Lung (tissue), 12 donors: ENCODE results near the gene OMD. TPM values are rescaled to one million over a fixed set of nuclear protein-coding genes. Genes with fewer than 3 reads are reported as not detected.
A peak's percentile ranks its signal among the peaks of the same experiment; 100 is the strongest.

Source experiments
- ATAC-seq: fragments of 200-7000 bp; cut with Tn5 transposase; one replicate; pipeline ENCODE4 v1.9.1; 2020; ENCODE audit warnings: moderate number of reproducible peaks; ENCODE audit not compliant: insufficient read depth, low FRiP score
- DNase-seq, 3 donors: peaks; one replicate each; pipeline ENCODE4 v3.0.0-alpha.2; 2013 to 2017
- H3K27ac ChIP-seq, 2 donors: one replicate each; pipeline ENCODE4 v1.5.1; 2013; ENCODE audit warnings: mild to moderate bottlenecking in 2 of 2, moderate library complexity in 2 of 2, control low read depth in 1 of 2, inconsistent platforms in 1 of 2, low read depth in 1 of 2, low read length in 1 of 2
- H3K27me3 ChIP-seq, 3 donors: one replicate each; pipeline ENCODE4 v1.5.1; 2013; ENCODE audit warnings: low read length in 2 of 3; ENCODE audit not compliant: control insufficient read depth in 3 of 3, insufficient read depth in 3 of 3
- H3K36me3 ChIP-seq, 4 donors: one replicate each; pipeline ENCODE4 v1.5.1; 2013; ENCODE audit warnings: low read length in 4 of 4, mild to moderate bottlenecking in 1 of 4, moderate library complexity in 1 of 4; ENCODE audit not compliant: control insufficient read depth in 4 of 4, insufficient read depth in 4 of 4
- H3K4me1 ChIP-seq, 5 donors: one replicate each; pipeline ENCODE4 v1.5.1; 2013; ENCODE audit warnings: low read length in 5 of 5, mild to moderate bottlenecking in 2 of 5, moderate library complexity in 1 of 5; ENCODE audit not compliant: control insufficient read depth in 5 of 5, insufficient read depth in 5 of 5
- H3K4me3 ChIP-seq: one replicate; pipeline ENCODE4 v1.5.1; 2013; ENCODE audit warnings: mild to moderate bottlenecking, control low read depth, moderate library complexity
- H3K9ac ChIP-seq, 2 donors: one replicate each; pipeline ENCODE4 v1.5.1; 2013; ENCODE audit warnings: low read length in 2 of 2, control low read depth in 1 of 2; ENCODE audit not compliant: insufficient read depth in 1 of 2
- H3K9me3 ChIP-seq, 4 donors: one replicate each; pipeline ENCODE4 v1.5.1; 2013; ENCODE audit warnings: low read length in 3 of 4, mild to moderate bottlenecking in 1 of 4, moderate library complexity in 1 of 4; ENCODE audit not compliant: control insufficient read depth in 4 of 4, insufficient read depth in 3 of 4
- WGBS, 2 donors: extraction: QIAGEN DNeasy Blood & Tissue Kit; methylation state at CpG; one replicate each; pipeline ENCODE4 v1.1.7; 2013; 5-methylcytosine and 5-hydroxymethylcytosine counted together
- polyA plus RNA-seq, 2 donors: library from polyadenylated mRNA; stranded (reverse); fragments of 200-250 nt; gene quantifications; one replicate each; pipeline ENCODE4 v1.2.1, GENCODE V29; 2013
- total RNA-seq, 2 donors: library from RNA; depleted of rRNA in 1 of 2; stranded (reverse); fragments of >200 nt in 1 of 2; gene quantifications; one replicate each; pipeline ENCODE4 v1.2.1, GENCODE V29; 2014 to 2021
- TF ChIP-seq, protein P1 (sequence below): IDR thresholded peaks from 2 replicates; pipeline ENCODE4 v1.5.1; 2012; ENCODE audit warnings: mild to moderate bottlenecking; ENCODE audit errors: control extremely low read depth, extremely low read depth
- donor health status: control.
- donor health status: control.
- donor health status: Bipolar disorder and iron deficiency.
- donor health status: healthy.
- donor health status: DM: yes; HTN: yes; CAD: no.

Gene OMD
- total and polyA plus RNA-seq, 4 donors = 0.30 to 5.6 (median 1.6) TPM

DNA sequence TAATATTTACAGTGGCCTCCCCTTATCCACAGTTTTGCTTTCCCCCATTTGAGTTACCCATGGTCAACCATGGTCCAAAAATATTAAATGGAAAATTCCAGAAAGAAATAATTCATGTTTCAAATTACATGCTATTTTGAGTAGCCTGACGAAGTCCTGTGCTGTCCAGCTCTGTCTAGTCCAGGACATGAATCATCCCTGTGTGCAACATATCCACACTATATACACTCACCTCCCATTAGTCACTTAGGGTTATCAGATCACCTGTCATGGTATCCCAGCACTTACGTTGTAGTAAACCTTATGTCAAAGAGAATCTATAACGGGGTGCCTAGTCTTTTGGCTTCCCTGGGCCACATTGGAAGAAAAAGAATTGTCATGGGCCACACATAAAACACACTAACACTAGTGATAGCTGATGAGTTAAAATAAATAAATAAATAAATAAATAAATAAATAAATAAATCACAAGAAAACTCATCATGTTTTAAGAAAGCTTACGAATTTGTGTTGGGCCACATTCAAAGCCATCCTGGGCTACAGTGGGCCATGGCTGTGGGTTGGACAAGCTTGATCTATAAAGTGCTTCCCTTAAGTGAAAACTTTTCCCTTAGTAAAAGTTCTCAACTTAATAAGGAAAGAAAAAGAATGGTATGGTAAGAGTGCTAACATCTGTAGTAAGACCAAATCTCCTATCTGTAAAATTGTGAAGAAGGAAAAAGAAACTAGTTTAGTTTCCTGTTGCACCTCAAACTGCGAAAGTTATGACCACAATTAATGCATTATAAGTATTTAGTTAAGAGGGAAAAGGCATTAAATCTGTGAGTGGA is 15.9 kb upstream of the OMD start:
- TF ChIP-seq, protein P1, sequence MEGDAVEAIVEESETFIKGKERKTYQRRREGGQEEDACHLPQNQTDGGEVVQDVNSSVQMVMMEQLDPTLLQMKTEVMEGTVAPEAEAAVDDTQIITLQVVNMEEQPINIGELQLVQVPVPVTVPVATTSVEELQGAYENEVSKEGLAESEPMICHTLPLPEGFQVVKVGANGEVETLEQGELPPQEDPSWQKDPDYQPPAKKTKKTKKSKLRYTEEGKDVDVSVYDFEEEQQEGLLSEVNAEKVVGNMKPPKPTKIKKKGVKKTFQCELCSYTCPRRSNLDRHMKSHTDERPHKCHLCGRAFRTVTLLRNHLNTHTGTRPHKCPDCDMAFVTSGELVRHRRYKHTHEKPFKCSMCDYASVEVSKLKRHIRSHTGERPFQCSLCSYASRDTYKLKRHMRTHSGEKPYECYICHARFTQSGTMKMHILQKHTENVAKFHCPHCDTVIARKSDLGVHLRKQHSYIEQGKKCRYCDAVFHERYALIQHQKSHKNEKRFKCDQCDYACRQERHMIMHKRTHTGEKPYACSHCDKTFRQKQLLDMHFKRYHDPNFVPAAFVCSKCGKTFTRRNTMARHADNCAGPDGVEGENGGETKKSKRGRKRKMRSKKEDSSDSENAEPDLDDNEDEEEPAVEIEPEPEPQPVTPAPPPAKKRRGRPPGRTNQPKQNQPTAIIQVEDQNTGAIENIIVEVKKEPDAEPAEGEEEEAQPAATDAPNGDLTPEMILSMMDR = no peak
- Histone ChIP-seq H3K27ac (no peak overlapping the region), H3K9ac (no peak overlapping the region), H3K4me1 (no peaks in the 10 kb centered on the region), H3K4me3 (no peak overlapping the region), H3K9me3 (no peaks in the 10 kb centered on the region), H3K27me3 (no peaks in the 10 kb centered on the region), H3K36me3 (no peaks in the 10 kb centered on the region)
- DNase-seq (no peak), ATAC-seq (no peak)
- WGBS, 2 donors = 86 to 90% methylated on average over 5 of the region's 5 CpGs

DNA sequence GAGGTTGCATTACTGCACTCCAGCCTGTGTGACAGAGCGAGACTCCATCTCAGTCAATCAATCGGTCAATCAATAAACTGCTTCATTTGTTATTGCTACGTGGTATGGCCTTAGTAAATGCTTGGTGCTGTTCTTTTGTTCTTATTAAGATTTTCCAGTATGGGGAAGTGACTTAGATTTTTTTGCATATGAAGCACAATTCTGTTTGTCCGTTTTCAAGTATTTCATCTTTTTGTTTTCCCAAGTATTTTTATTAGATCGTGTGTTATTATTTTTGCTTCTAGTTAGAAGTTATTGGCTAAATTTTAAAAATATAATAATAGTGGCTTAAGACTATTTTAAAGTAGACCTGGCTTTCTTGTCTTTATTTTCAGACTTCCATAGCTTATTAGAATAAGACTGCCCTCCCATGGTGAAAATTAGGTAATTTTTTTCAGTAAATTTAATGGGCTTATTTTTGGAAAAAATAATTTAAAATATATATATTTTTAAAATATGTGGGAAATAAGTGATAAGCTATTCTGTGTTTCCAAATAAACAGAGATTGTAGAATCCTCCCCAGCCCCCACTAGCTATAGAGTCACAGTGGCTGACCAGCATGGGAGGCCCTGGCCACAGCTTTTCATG is 14.7 kb upstream of the OMD start:
- TF ChIP-seq, protein P1 = no peak
- no peak overlapping the region for H3K4me3 ChIP-seq
- no peak for ATAC-seq
- DNase-seq = peak in 2 of 3 donors; percentile 50 to 62
- no peaks in the 10 kb centered on the region for H3K4me1 ChIP-seq
- WGBS, 2 donors = 86 to 90% methylated on average over 5 of the region's 5 CpGs
- H3K9me3 ChIP-seq = no peaks in the 10 kb centered on the region
- no peaks in the 10 kb centered on the region for H3K36me3 ChIP-seq
- H3K27ac ChIP-seq = no peak overlapping the region
- no peaks in the 10 kb centered on the region for H3K27me3 ChIP-seq
- no peak overlapping the region for H3K9ac ChIP-seq

DNA sequence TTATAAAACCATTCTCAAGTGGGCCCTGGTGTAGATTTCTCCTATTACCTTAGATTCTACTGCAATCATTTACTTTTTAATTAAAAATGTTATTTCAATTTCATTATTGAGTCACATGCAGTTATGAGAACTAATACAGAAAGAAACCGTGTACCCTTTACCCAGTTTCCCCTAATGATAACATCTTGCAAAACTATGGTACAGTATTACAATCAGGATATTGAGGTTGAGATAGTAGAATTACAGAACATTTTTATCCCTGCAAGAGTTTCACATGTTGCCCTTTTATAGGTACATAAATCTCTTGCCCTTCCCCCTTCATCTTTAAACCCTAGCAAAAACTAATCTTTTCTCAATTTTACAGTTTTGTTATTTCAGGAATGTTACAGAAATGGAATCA is 11.0 kb upstream of the OMD start:
- ATAC-seq = no peak

More for the DNA sequence above, 11.0 kb upstream of the OMD start:
- H3K27ac ChIP-seq = no peak overlapping the region
- no peak for DNase-seq
- no peaks in the 10 kb centered on the region for H3K27me3 ChIP-seq
- 35 to 78% methylated on average over 1 of the region's 1 CpG for WGBS, 2 donors
- TF ChIP-seq, protein P1 = no peak
- H3K4me3 ChIP-seq = no peak overlapping the region
- H3K9me3 ChIP-seq = no peaks in the 10 kb centered on the region
- H3K4me1 ChIP-seq = peaks cover 0 to 5% (median 0%) of the 10 kb centered on the region in 5 donors
- H3K9ac ChIP-seq = no peak overlapping the region
- H3K36me3 ChIP-seq = no peaks in the 10 kb centered on the region
